ENCODE results near the gene ANTXR1.

The ANTXR1 gene

GRCh38 chr2:69200107-69200520 lies 187.1 kb downstream of the ANTXR1 start:
- no peak for ATAC-seq

GRCh38 chr2:69201259-69201658 lies 188.3 kb downstream of the ANTXR1 start:
- no peak for ATAC-seq
- no peak for TF ChIP-seq TCF4 (CRISPR knock-in tag; IDR thresholded peaks at IDR 0.05; ENCODE audit: borderline replicate concordance)
- no peak for TF ChIP-seq RARB (CRISPR knock-in tag; IDR thresholded peaks at IDR 0.05)
- TF ChIP-seq ZNF8 (CRISPR knock-in tag; IDR thresholded peaks at IDR 0.05) = no peak
- no peak for TF ChIP-seq ARNTL (CRISPR knock-in tag; IDR thresholded peaks at IDR 0.05; ENCODE audit: borderline replicate concordance, low read depth)

More at GRCh38 chr2:69200107-69200520, 187.1 kb downstream of the ANTXR1 start:
- no peak for TF ChIP-seq GLIS3 (CRISPR knock-in tag; IDR thresholded peaks at IDR 0.05)
- TF ChIP-seq TSHZ2 (CRISPR knock-in tag; IDR thresholded peaks at IDR 0.05) = no peak
- no peak for TF ChIP-seq ZNF565 (CRISPR knock-in tag; conservative IDR thresholded peaks at IDR 0.05; ENCODE audit: low read depth)
- no peak for TF ChIP-seq ZFP3 (CRISPR knock-in tag; IDR thresholded peaks at IDR 0.05)
- no peak for TF ChIP-seq ZNF8 (CRISPR knock-in tag; IDR thresholded peaks at IDR 0.05)
- TF ChIP-seq RARB (CRISPR knock-in tag; IDR thresholded peaks at IDR 0.05) = no peak
- no peak for TF ChIP-seq ZNF70 (CRISPR knock-in tag; IDR thresholded peaks at IDR 0.05)
- no peak for TF ChIP-seq CSRNP3 (CRISPR knock-in tag; IDR thresholded peaks at IDR 0.05)
- TF ChIP-seq ZFP30 (CRISPR knock-in tag; IDR thresholded peaks at IDR 0.05) = no peak
- no peak for TF ChIP-seq ESRRG (CRISPR knock-in tag; IDR thresholded peaks at IDR 0.05)
- TF ChIP-seq ISL1 (CRISPR knock-in tag; IDR thresholded peaks at IDR 0.05) = no peak
- TF ChIP-seq OSR1 (CRISPR knock-in tag; IDR thresholded peaks at IDR 0.05) = no peak

- no peak for TF ChIP-seq RARB (CRISPR knock-in tag; IDR thresholded peaks at IDR 0.05)
- no peak for TF ChIP-seq ZNF565 (CRISPR knock-in tag; conservative IDR thresholded peaks at IDR 0.05; ENCODE audit: low read depth)
- no peak for TF ChIP-seq TSHZ2 (CRISPR knock-in tag; IDR thresholded peaks at IDR 0.05)
- no peak for TF ChIP-seq TCF4 (CRISPR knock-in tag; IDR thresholded peaks at IDR 0.05; ENCODE audit: borderline replicate concordance)
- no peak for TF ChIP-seq ARNTL (CRISPR knock-in tag; IDR thresholded peaks at IDR 0.05; ENCODE audit: borderline replicate concordance, low read depth)
- TF ChIP-seq ZFP3 (CRISPR knock-in tag; IDR thresholded peaks at IDR 0.05) = no peak
- no peak for TF ChIP-seq PATZ1 (CRISPR knock-in tag; IDR thresholded peaks at IDR 0.05; ENCODE audit: borderline replicate concordance)
- no peak for TF ChIP-seq OSR1 (CRISPR knock-in tag; IDR thresholded peaks at IDR 0.05)
- no peak for TF ChIP-seq ZNF70 (CRISPR knock-in tag; IDR thresholded peaks at IDR 0.05)
- TF ChIP-seq ZNF8 (CRISPR knock-in tag; IDR thresholded peaks at IDR 0.05) = no peak
- TF ChIP-seq CSDC2 (CRISPR knock-in tag; IDR thresholded peaks at IDR 0.05) = no peak
- TF ChIP-seq TOX (CRISPR knock-in tag; IDR thresholded peaks at IDR 0.05; ENCODE audit: borderline replicate concordance) = no peak
- TF ChIP-seq SNAI2 (CRISPR knock-in tag; IDR thresholded peaks at IDR 0.05) = no peak
- TF ChIP-seq POU6F1 (CRISPR knock-in tag; IDR thresholded peaks at IDR 0.05; ENCODE audit: borderline replicate concordance, low read depth) = no peak
- TF ChIP-seq CREB5 (CRISPR knock-in tag; IDR thresholded peaks at IDR 0.05; ENCODE audit: low read depth) = no peak
- TF ChIP-seq ZC3H10 (CRISPR knock-in tag; IDR thresholded peaks at IDR 0.05) = no peak
- no peak for TF ChIP-seq BACH2 (CRISPR knock-in tag; IDR thresholded peaks at IDR 0.05; ENCODE audit: borderline replicate concordance)
- no peak for ATAC-seq
These were observed 189.3 kb downstream of the ANTXR1 start for GRCh38 chr2:69202327-69202726.
